Neural progenitor cell (in vitro differentiated cells): ENCODE data around the gene BTAF1. TPM values are rescaled to one million over a fixed set of nuclear protein-coding genes. Genes with fewer than 3 reads are reported as not detected.

Source experiments
- DNase-seq: peaks from one replicate; pipeline ENCODE4 v3.0.0-alpha.2; 2016; ENCODE audit warnings: low spot score
- H2AFZ ChIP-seq: fragments of 200-600 bp; sonication (generic); replicated peaks from 2 replicates; pipeline ENCODE4 v1.6.1; 2016; ENCODE audit warnings: antibody characterized with exemption
- H3F3A ChIP-seq: fragments of 200-600 bp; sonication (generic); 2 replicates; pipeline ENCODE4 v1.6.1; 2016; ENCODE audit warnings: antibody characterized with exemption, low read depth
- H3K27ac ChIP-seq: fragments of 200-600 bp; sonication (generic); 2 replicates; pipeline ENCODE4 v1.5.1; 2016; ENCODE audit warnings: mild to moderate bottlenecking
- H3K27me3 ChIP-seq: fragments of 200-600 bp; sonication (generic); 2 replicates; pipeline ENCODE4 v1.6.1; 2016; ENCODE audit warnings: mild to moderate bottlenecking, moderate library complexity
- H3K36me3 ChIP-seq: fragments of 200-600 bp; sonication (generic); 2 replicates; pipeline ENCODE4 v1.5.1; 2016
- H3K4me1 ChIP-seq: fragments of 200-600 bp; sonication (generic); 2 replicates; pipeline ENCODE4 v1.6.1; 2016; ENCODE audit warnings: mixed run types
- H3K4me2 ChIP-seq: fragments of 200-600 bp; sonication (generic); 2 replicates; pipeline ENCODE4 v1.6.1; 2016
- H3K4me3 ChIP-seq: fragments of 200-600 bp; sonication (generic); 2 replicates; pipeline ENCODE4 v1.5.1; 2016
- H3K79me2 ChIP-seq: fragments of 200-600 bp; sonication (generic); 2 replicates; pipeline ENCODE4 v1.6.1; 2016; ENCODE audit warnings: low read depth
- H3K9ac ChIP-seq: fragments of 200-600 bp; sonication (generic); 2 replicates; pipeline ENCODE4 v1.6.1; 2016
- H3K9me3 ChIP-seq: fragments of 200-600 bp; sonication (generic); 2 replicates; pipeline ENCODE4 v1.5.1; 2016; ENCODE audit warnings: low read depth
- H4K20me1 ChIP-seq: fragments of 200-600 bp; sonication (generic); 2 replicates; pipeline ENCODE4 v1.6.1; 2016; ENCODE audit warnings: low read depth
- H3K27ac Mint-ChIP-seq: 3 replicates; pipeline ENCODE4 v1.8.0; 2021; ENCODE audit warnings: mixed read lengths
- H3K27me3 Mint-ChIP-seq: 2 replicates; pipeline ENCODE4 v1.8.0; 2022; ENCODE audit warnings: low read depth, mild to moderate bottlenecking, inconsistent platforms, moderate library complexity, mixed read lengths; ENCODE audit not compliant: insufficient read depth
- H3K36me3 Mint-ChIP-seq: 3 replicates; pipeline ENCODE4 v1.8.0; 2021; ENCODE audit warnings: mixed read lengths
- H3K4me1 Mint-ChIP-seq: 3 replicates; pipeline ENCODE4 v1.8.0; 2021; ENCODE audit warnings: mixed read lengths
- H3K4me3 Mint-ChIP-seq: 3 replicates; pipeline ENCODE4 v1.8.0; 2021; ENCODE audit warnings: mild to moderate bottlenecking, moderate library complexity, mixed read lengths
- H3K9me3 Mint-ChIP-seq: 3 replicates; pipeline ENCODE4 v1.8.0; 2020; ENCODE audit warnings: mixed read lengths
- CTCF ChIP-seq: fragments of 200-600 bp; sonication (generic); IDR thresholded peaks from 2 replicates; pipeline ENCODE4 v1.5.1; 2017; ENCODE audit warnings: antibody characterized with exemption, mild to moderate bottlenecking
- EZH2 ChIP-seq: fragments of 200-600 bp; sonication (generic); IDR thresholded peaks from 2 replicates; pipeline ENCODE4 v1.6.1; 2017; ENCODE audit warnings: antibody characterized with exemption, mild to moderate bottlenecking, moderate library complexity
- EZH2phosphoT487 ChIP-seq: fragments of 200-600 bp; sonication (generic); IDR thresholded peaks from 2 replicates; pipeline ENCODE4 v1.6.1; 2017; ENCODE audit warnings: antibody characterized with exemption
- total RNA-seq: library from RNA; depleted of rRNA; stranded (reverse); fragments of >200 nt; gene quantifications from 2 replicates; pipeline ENCODE4 v1.2.3, GENCODE V29; 2015; ENCODE audit warnings: low replicate concordance

The BTAF1 gene
- total RNA-seq, 1 donor from 2014 or later = 127 TPM

GRCh38 chr10:91939653-91940052, 16.1 kb downstream of the BTAF1 start:
- no peak for TF ChIP-seq EZH2
- no peak for TF ChIP-seq CTCF
- TF ChIP-seq EZH2phosphoT487 = no peak
- Mint-ChIP-seq H3K9me3 (no peaks in the 10 kb centered on the region), H3K4me3 (no peak overlapping the region), H3K4me1 (no peaks in the 10 kb centered on the region), H3K36me3 (peaks cover 40% of the 10 kb centered on the region), H3K27ac (no peak overlapping the region), H3K27me3 (no peaks in the 10 kb centered on the region)
- no peaks in the 10 kb centered on the region for H3K4me1 ChIP-seq
- DNase-seq = no peak
- no peak overlapping the region for H2AFZ ChIP-seq
- H3F3A ChIP-seq = peaks cover 20% of the 10 kb centered on the region
- H3K79me2 ChIP-seq = peaks cover 82% of the 10 kb centered on the region
- H3K9ac ChIP-seq = no peak overlapping the region
- peaks cover 28% of the 10 kb centered on the region for H3K36me3 ChIP-seq
- no peak overlapping the region for H3K4me3 ChIP-seq
- H3K27ac ChIP-seq = no peak overlapping the region
- no peak overlapping the region for H3K4me2 ChIP-seq
- H3K27me3 ChIP-seq = no peaks in the 10 kb centered on the region
- H3K9me3 ChIP-seq = no peaks in the 10 kb centered on the region
- peaks cover 44% of the 10 kb centered on the region for H4K20me1 ChIP-seq

GRCh38 chr10:91941426-91941825, 17.9 kb downstream of the BTAF1 start:
- peaks cover 20% of the 10 kb centered on the region for H3F3A ChIP-seq
- H3K4me3 ChIP-seq = no peak overlapping the region
- peaks cover 32% of the 10 kb centered on the region for H3K36me3 Mint-ChIP-seq
- no peaks in the 10 kb centered on the region for H3K27me3 ChIP-seq
- no peaks in the 10 kb centered on the region for H3K4me1 ChIP-seq
- H3K27me3 Mint-ChIP-seq = no peaks in the 10 kb centered on the region
- peaks cover 76% of the 10 kb centered on the region for H3K79me2 ChIP-seq
- H2AFZ ChIP-seq = no peak overlapping the region
- H3K9me3 Mint-ChIP-seq = no peaks in the 10 kb centered on the region
- H3K27ac Mint-ChIP-seq = no peak overlapping the region
- H3K4me3 Mint-ChIP-seq = no peak overlapping the region
- no peak overlapping the region for H3K9ac ChIP-seq
- H3K9me3 ChIP-seq = no peaks in the 10 kb centered on the region
- no peaks in the 10 kb centered on the region for H3K4me1 Mint-ChIP-seq
- TF ChIP-seq EZH2phosphoT487 = no peak
- no peak for TF ChIP-seq CTCF
- TF ChIP-seq EZH2 = no peak
- no peak overlapping the region for H3K4me2 ChIP-seq
- no peak for DNase-seq
- peaks cover 34% of the 10 kb centered on the region for H4K20me1 ChIP-seq
- H3K36me3 ChIP-seq = peaks cover 24% of the 10 kb centered on the region
- peak overlapping the region; percentile 3 for H3K27ac ChIP-seq

- Histone ChIP-seq H3F3A (peaks cover 26% of the 10 kb centered on the region), H2AFZ (no peak overlapping the region), H3K9me3 (no peaks in the 10 kb centered on the region), H3K36me3 (peaks cover 15% of the 10 kb centered on the region), H3K9ac (no peak overlapping the region), H3K4me2 (no peak overlapping the region), H3K27ac (no peak overlapping the region), H3K79me2 (peaks cover 56% of the 10 kb centered on the region), H3K4me3 (no peak overlapping the region), H4K20me1 (peaks cover 21% of the 10 kb centered on the region), H3K4me1 (no peaks in the 10 kb centered on the region), H3K27me3 (no peaks in the 10 kb centered on the region)
- H3K36me3 Mint-ChIP-seq = peaks cover 33% of the 10 kb centered on the region
- no peaks in the 10 kb centered on the region for H3K4me1 Mint-ChIP-seq
- no peak overlapping the region for H3K4me3 Mint-ChIP-seq
- no peaks in the 10 kb centered on the region for H3K9me3 Mint-ChIP-seq
- TF ChIP-seq EZH2 = no peak
- TF ChIP-seq CTCF = no peak
- H3K27ac Mint-ChIP-seq = no peak overlapping the region
- no peak for DNase-seq
- H3K27me3 Mint-ChIP-seq = no peaks in the 10 kb centered on the region
Observed at GRCh38 chr10:91944880-91945630, 21.5 kb downstream of the BTAF1 start.
